Subcutaneous abdominal adipose tissue (tissue), 5 donors: ENCODE measurements around the gene CNTLN.
"Not testable (repeated sequence)": the region's sequence is repeated elsewhere in the genome, so short reads cannot be mapped to it uniquely, and the experiment has no call there.

Experiments
- H3K27ac ChIP-seq: one replicate; pipeline ENCODE4 v1.7.0; 2013; ENCODE audit warnings: low read depth, mild to moderate bottlenecking, inconsistent platforms, low read length, moderate library complexity
- H3K27me3 ChIP-seq, 5 donors: one replicate each; pipeline ENCODE4 v1.7.0; 2013; ENCODE audit warnings: low read length in 5 of 5, inconsistent platforms in 1 of 5; ENCODE audit not compliant: control insufficient read depth in 5 of 5, insufficient read depth in 4 of 5
- H3K36me3 ChIP-seq, 5 donors: one replicate each; pipeline ENCODE4 v1.7.0; 2013; ENCODE audit warnings: low read length in 5 of 5; ENCODE audit not compliant: control insufficient read depth in 5 of 5, insufficient read depth in 5 of 5
- H3K4me1 ChIP-seq, 5 donors: one replicate each; pipeline ENCODE4 v1.7.0; 2013; ENCODE audit warnings: low read length in 5 of 5, mild to moderate bottlenecking in 3 of 5, moderate library complexity in 1 of 5; ENCODE audit not compliant: control insufficient read depth in 5 of 5, insufficient read depth in 5 of 5
- H3K4me3 ChIP-seq, 5 donors: one replicate each; pipeline ENCODE4 v1.7.0; 2013; ENCODE audit warnings: low read length in 5 of 5, low read depth in 1 of 5
- H3K9ac ChIP-seq, 5 donors: one replicate each; pipeline ENCODE4 v1.7.0; 2013; ENCODE audit warnings: low read length in 5 of 5, mild to moderate bottlenecking in 4 of 5, moderate library complexity in 3 of 5
- H3K9me3 ChIP-seq, 5 donors: one replicate each; pipeline ENCODE4 v1.7.0; 2013; ENCODE audit warnings: low read length in 5 of 5; ENCODE audit not compliant: control insufficient read depth in 5 of 5
- donor health status: healthy.
- donor health status: healthy.
- donor health status: healthy.
- donor health status: healthy.
- donor health status: healthy.

CNTLN gene

GRCh38 chr9:17290673-17291072, 155.8 kb downstream of the CNTLN start:
- H3K9me3 ChIP-seq, H3K27me3 ChIP-seq, H3K27ac ChIP-seq, H3K4me3 ChIP-seq, H3K36me3 ChIP-seq, H3K4me1 ChIP-seq, H3K9ac ChIP-seq: not testable (repeated sequence)

- H3K36me3 ChIP-seq: peaks cover 0 to 7% (median 4%) of the 10 kb centered on the region in 5 donors
- H3K4me1 ChIP-seq: no peaks in the 10 kb centered on the region
- no peak overlapping the region for H3K27ac ChIP-seq
- no peak overlapping the region for H3K4me3 ChIP-seq
- H3K27me3 ChIP-seq: no peaks in the 10 kb centered on the region
- no peak overlapping the region for H3K9ac ChIP-seq
- no peaks in the 10 kb centered on the region for H3K9me3 ChIP-seq
Observed at GRCh38 chr9:17291766-17292165, 156.9 kb downstream of the CNTLN start.

GRCh38 chr9:17293685-17294084, 158.8 kb downstream of the CNTLN start:
- no peaks in the 10 kb centered on the region for H3K4me1 ChIP-seq
- peaks cover 0 to 7% (median 4%) of the 10 kb centered on the region in 5 donors for H3K36me3 ChIP-seq
- H3K27ac ChIP-seq: no peak overlapping the region
- no peak overlapping the region for H3K4me3 ChIP-seq
- no peaks in the 10 kb centered on the region for H3K27me3 ChIP-seq
- H3K9me3 ChIP-seq: no peaks in the 10 kb centered on the region
- H3K9ac ChIP-seq: no peak overlapping the region

- Histone ChIP-seq H3K36me3 (peaks cover 0 to 7% (median 4%) of the 10 kb centered on the region in 5 donors), H3K4me1 (no peaks in the 10 kb centered on the region), H3K27ac (no peak overlapping the region), H3K27me3 (no peaks in the 10 kb centered on the region), H3K4me3 (no peak overlapping the region), H3K9ac (no peak overlapping the region), H3K9me3 (no peaks in the 10 kb centered on the region)
Observed at GRCh38 chr9:17294822-17295624, 160.2 kb downstream of the CNTLN start.

- H3K4me3 ChIP-seq: no peak overlapping the region
- no peaks in the 10 kb centered on the region for H3K4me1 ChIP-seq
- no peaks in the 10 kb centered on the region for H3K9me3 ChIP-seq
- no peak overlapping the region for H3K27ac ChIP-seq
- H3K36me3 ChIP-seq: no peaks in the 10 kb centered on the region
- H3K27me3 ChIP-seq: no peaks in the 10 kb centered on the region
- no peak overlapping the region for H3K9ac ChIP-seq
Observed at GRCh38 chr9:17315341-17315740, 180.5 kb downstream of the CNTLN start.

- Histone ChIP-seq H3K36me3 (no peaks in the 10 kb centered on the region), H3K4me1 (no peaks in the 10 kb centered on the region), H3K27ac (no peak overlapping the region), H3K27me3 (no peaks in the 10 kb centered on the region), H3K9ac (no peak overlapping the region), H3K4me3 (no peak overlapping the region), H3K9me3 (no peaks in the 10 kb centered on the region)
Observed at GRCh38 chr9:17318821-17319320, 184.0 kb downstream of the CNTLN start.

- H3K9ac ChIP-seq: no peak overlapping the region
- no peaks in the 10 kb centered on the region for H3K27me3 ChIP-seq
- no peaks in the 10 kb centered on the region for H3K9me3 ChIP-seq
- H3K4me3 ChIP-seq: no peak overlapping the region
- H3K27ac ChIP-seq: no peak overlapping the region
- no peaks in the 10 kb centered on the region for H3K4me1 ChIP-seq
- no peaks in the 10 kb centered on the region for H3K36me3 ChIP-seq
Observed at GRCh38 chr9:17319864-17320263, 185.0 kb downstream of the CNTLN start.

- no peaks in the 10 kb centered on the region for H3K9me3 ChIP-seq
- no peaks in the 10 kb centered on the region for H3K4me1 ChIP-seq
- H3K4me3 ChIP-seq: no peak overlapping the region
- H3K27me3 ChIP-seq: no peaks in the 10 kb centered on the region
- no peak overlapping the region for H3K27ac ChIP-seq
- H3K36me3 ChIP-seq: peaks cover 0 to 1% (median 0%) of the 10 kb centered on the region in 5 donors
- H3K9ac ChIP-seq: no peak overlapping the region
Observed at GRCh38 chr9:17322882-17323864, 188.3 kb downstream of the CNTLN start.

- Histone ChIP-seq H3K4me1 (no peaks in the 10 kb centered on the region), H3K4me3 (no peak overlapping the region), H3K27ac (no peak overlapping the region), H3K27me3 (no peaks in the 10 kb centered on the region), H3K9me3 (no peaks in the 10 kb centered on the region), H3K36me3 (peaks cover 0 to 2% (median 0%) of the 10 kb centered on the region in 5 donors), H3K9ac (no peak overlapping the region)
Observed at GRCh38 chr9:17328331-17328730, 193.5 kb downstream of the CNTLN start.

GRCh38 chr9:17330097-17330496, 195.3 kb downstream of the CNTLN start:
- Histone ChIP-seq H3K4me1 (no peaks in the 10 kb centered on the region), H3K36me3 (peaks cover 0 to 5% (median 0%) of the 10 kb centered on the region in 5 donors), H3K4me3 (no peak overlapping the region), H3K27ac (no peak overlapping the region), H3K9ac (no peak overlapping the region), H3K9me3 (no peaks in the 10 kb centered on the region), H3K27me3 (no peaks in the 10 kb centered on the region)
